Measurements from ENCODE around the gene HACD2.

The HACD2 gene

GRCh38 chr3:123528130-123528529 is 56.7 kb downstream of the HACD2 start:
- DNase-seq (ENCODE audit: low read depth): no peak
- no peak overlapping the region for H3K4me3 ChIP-seq (ENCODE audit: control insufficient read depth, low read depth, low read length)
- no peak for TF ChIP-seq CTCF (conservative IDR thresholded peaks at IDR 0.05; ENCODE audit: control insufficient read depth, insufficient read depth, low read depth, low read length)

GRCh38 chr3:123527046-123527445 is 57.8 kb downstream of the HACD2 start:
- TF ChIP-seq CTCF (conservative IDR thresholded peaks at IDR 0.05; ENCODE audit: control insufficient read depth, insufficient read depth, low read depth, low read length): no peak
- no peak for DNase-seq (ENCODE audit: low read depth)
- no peak overlapping the region for H3K4me3 ChIP-seq (ENCODE audit: control insufficient read depth, low read depth, low read length)

DNA sequence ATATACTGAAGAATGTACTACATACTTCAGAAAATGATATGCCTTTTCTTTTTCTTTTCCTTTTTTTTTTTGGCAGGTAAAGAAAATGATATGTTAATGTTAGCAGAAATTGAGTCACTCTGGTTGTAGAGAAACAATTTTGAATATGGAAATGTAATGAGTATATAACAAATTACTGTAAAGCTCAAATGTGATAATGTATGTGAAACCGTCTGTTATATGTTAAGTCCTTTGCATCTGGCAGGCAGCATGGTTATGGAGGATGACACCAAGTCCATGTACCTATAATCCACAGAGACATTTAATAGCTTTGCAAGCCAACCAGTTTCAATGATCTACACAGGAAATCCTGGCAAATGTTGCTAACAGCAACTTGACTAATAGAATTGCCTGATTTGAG is 58.4 kb downstream of the HACD2 start:
- TF ChIP-seq CTCF (conservative IDR thresholded peaks at IDR 0.05; ENCODE audit: control insufficient read depth, insufficient read depth, low read depth, low read length): no peak
- H3K4me3 ChIP-seq (ENCODE audit: control insufficient read depth, low read depth, low read length): no peak overlapping the region
- no peak for DNase-seq (ENCODE audit: low read depth)

DNA sequence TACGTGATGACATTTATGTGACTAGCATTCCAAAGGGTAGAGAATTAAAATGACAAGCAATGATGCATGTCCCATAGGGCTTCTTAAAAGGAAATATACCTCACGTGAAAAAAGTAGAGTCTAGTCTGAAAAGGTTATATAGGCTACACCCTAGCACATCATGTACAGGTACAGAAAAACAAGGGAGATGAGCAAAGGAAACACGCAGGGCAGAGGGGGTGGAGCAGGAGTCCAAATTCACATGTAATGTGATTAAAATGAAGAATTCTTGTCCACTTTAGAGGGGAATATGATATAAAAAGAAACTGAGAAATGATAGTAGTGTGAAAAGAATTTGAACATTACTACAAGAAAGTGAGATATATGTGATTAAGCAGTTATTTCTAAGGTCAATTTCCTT is 59.4 kb downstream of the HACD2 start:
- H3K4me3 ChIP-seq (ENCODE audit: control insufficient read depth, low read depth, low read length): no peak overlapping the region
- no peak for DNase-seq (ENCODE audit: low read depth)
- no peak for TF ChIP-seq CTCF (conservative IDR thresholded peaks at IDR 0.05; ENCODE audit: control insufficient read depth, insufficient read depth, low read depth, low read length)

DNA sequence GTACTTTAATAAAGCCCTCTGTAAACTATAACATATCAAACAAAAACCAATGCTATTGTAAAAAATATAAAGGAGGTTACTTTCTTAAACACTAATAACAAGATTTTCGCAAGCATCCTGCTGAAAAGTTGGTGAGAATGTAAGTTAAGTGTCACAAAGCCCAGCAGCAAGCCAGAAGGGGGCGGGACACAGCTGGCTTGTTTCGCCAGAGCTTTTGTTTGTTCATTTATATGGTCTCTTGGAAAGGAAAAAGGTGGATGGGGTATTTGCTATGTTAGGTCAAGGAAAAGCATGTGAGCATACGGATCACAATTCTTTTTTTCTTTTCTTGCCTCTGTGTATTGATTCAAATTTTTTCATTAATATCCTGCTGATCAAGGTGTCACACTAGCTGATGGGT is 59.9 kb downstream of the HACD2 start:
- no peak overlapping the region for H3K4me3 ChIP-seq (ENCODE audit: control insufficient read depth, low read depth, low read length)
- no peak for DNase-seq (ENCODE audit: low read depth)
- no peak for TF ChIP-seq CTCF (conservative IDR thresholded peaks at IDR 0.05; ENCODE audit: control insufficient read depth, insufficient read depth, low read depth, low read length)

DNA sequence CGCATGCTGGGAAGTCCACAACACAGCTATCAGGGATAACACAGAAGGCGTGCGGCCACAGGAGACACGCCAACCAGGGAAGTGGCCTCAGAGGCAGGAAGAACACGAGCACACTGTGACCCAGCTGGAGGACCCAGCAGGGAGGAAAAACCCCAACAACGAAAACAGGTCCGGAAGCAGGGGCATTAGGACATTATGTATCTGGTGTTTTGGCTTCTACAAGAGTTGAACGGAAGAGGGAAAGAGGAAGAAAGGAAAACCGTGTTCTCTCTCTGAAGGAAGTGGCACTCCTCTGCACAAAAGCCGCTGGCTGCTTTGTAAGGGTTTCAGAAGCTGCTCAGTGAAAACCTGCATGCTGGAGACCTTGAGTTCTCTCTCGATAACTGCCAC is 61.8 kb downstream of the HACD2 start:
- TF ChIP-seq CTCF (conservative IDR thresholded peaks at IDR 0.05; ENCODE audit: control insufficient read depth, insufficient read depth, low read depth, low read length): no peak
- no peak for DNase-seq (ENCODE audit: low read depth)

DNA sequence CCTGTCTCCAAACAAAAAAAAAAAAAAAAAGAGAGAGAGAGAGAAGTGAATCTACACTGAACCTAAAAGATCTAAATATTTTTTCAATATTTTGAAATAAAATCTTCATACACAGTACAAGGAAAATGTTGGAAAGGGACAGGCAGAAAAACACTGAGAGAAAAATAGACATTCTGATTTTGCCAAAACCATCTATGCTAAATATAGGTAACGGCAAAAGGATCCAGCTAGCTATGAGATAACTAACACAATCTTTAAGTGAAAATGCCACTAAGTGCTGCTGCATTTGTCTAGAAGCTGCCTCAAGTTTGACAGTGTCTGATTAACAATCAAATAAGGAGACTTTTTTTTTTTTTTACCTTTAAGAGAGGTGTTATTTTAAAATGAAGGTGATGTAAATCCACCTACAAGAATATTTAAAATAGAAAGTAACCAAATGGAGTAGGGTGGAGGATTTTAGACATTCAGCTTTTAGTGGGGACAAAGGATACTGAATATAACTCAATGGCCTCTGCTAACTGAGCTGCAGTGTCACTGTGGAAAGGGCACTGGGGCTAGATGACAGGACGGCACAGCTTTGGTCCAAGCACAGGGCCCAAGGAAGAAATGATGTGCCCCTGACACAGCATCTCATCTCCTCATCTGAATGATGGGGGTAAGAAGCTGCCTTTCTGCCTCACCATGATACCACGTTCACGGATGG is 62.4 kb downstream of the HACD2 start:
- DNase-seq (ENCODE audit: low read depth): no peak
- H3K4me3 ChIP-seq (ENCODE audit: control insufficient read depth, low read depth, low read length): no peak overlapping the region
- no peak for TF ChIP-seq CTCF (conservative IDR thresholded peaks at IDR 0.05; ENCODE audit: control insufficient read depth, insufficient read depth, low read depth, low read length)

More for the DNA sequence above, 61.8 kb downstream of the HACD2 start:
- no peak overlapping the region for H3K4me3 ChIP-seq (ENCODE audit: control insufficient read depth, low read depth, low read length)

All from fibroblast of mammary gland (primary cell).